Mucosa of rectum (tissue), 2 donors: ENCODE results near the gene TM4SF5.
"Not testable (repeated sequence)": the region's sequence is repeated elsewhere in the genome, so short reads cannot be mapped to it uniquely, and the experiment has no call there.

ENCODE experiments used
- H3K27ac ChIP-seq, 2 donors: one replicate each; pipeline ENCODE4 v1.7.0; 2013; ENCODE audit warnings: inconsistent platforms in 2 of 2, low read depth in 2 of 2, low read length in 2 of 2
- H3K27me3 ChIP-seq, 2 donors: one replicate each; pipeline ENCODE4 v1.7.0; 2013; ENCODE audit warnings: low read length in 2 of 2; ENCODE audit not compliant: control insufficient read depth in 2 of 2, insufficient read depth in 2 of 2
- H3K36me3 ChIP-seq, 2 donors: one replicate each; pipeline ENCODE4 v1.7.0; 2013; ENCODE audit warnings: low read length in 2 of 2; ENCODE audit not compliant: control insufficient read depth in 2 of 2, insufficient read depth in 2 of 2
- H3K4me1 ChIP-seq, 2 donors: one replicate each; pipeline ENCODE4 v1.7.0; 2013; ENCODE audit warnings: low read length in 2 of 2, mild to moderate bottlenecking in 1 of 2; ENCODE audit not compliant: control insufficient read depth in 2 of 2, insufficient read depth in 2 of 2
- H3K4me3 ChIP-seq, 2 donors: one replicate each; pipeline ENCODE4 v1.7.0; 2013; ENCODE audit warnings: low read length in 2 of 2
- H3K9ac ChIP-seq, 2 donors: one replicate each; pipeline ENCODE4 v1.7.0; 2013; ENCODE audit warnings: low read length in 2 of 2, low read depth in 1 of 2, mild to moderate bottlenecking in 1 of 2
- H3K9me3 ChIP-seq, 2 donors: one replicate each; pipeline ENCODE4 v1.7.0; 2013; ENCODE audit warnings: low read length in 2 of 2; ENCODE audit not compliant: control insufficient read depth in 2 of 2
- donor health status: healthy.
- donor health status: Normal muscosa, but diverticular disease.

The TM4SF5 gene

GRCh38 chr17:4818276-4818675 is 46.6 kb downstream of the TM4SF5 start:
- no peaks in the 10 kb centered on the region for H3K4me1 ChIP-seq
- no peak overlapping the region for H3K27ac ChIP-seq
- H3K36me3 ChIP-seq: peaks cover 18 to 27% of the 10 kb centered on the region in 2 donors
- H3K9me3 ChIP-seq: no peaks in the 10 kb centered on the region
- H3K4me3 ChIP-seq: no peak overlapping the region
- no peak overlapping the region for H3K9ac ChIP-seq
- H3K27me3 ChIP-seq: no peaks in the 10 kb centered on the region

GRCh38 chr17:4822835-4823234 is 51.1 kb downstream of the TM4SF5 start:
- H3K36me3 ChIP-seq: peaks cover 5 to 14% of the 10 kb centered on the region in 2 donors
- H3K9ac ChIP-seq: no peak overlapping the region
- H3K9me3 ChIP-seq: no peaks in the 10 kb centered on the region
- no peaks in the 10 kb centered on the region for H3K4me1 ChIP-seq
- no peaks in the 10 kb centered on the region for H3K27me3 ChIP-seq
- no peak overlapping the region for H3K27ac ChIP-seq
- H3K4me3 ChIP-seq: no peak overlapping the region

- Histone ChIP-seq H3K36me3 (peaks cover 2 to 13% of the 10 kb centered on the region in 2 donors), H3K4me1 (no peaks in the 10 kb centered on the region), H3K9me3 (no peaks in the 10 kb centered on the region), H3K4me3 (no peak overlapping the region), H3K27me3 (no peaks in the 10 kb centered on the region), H3K27ac (no peak overlapping the region), H3K9ac (no peak overlapping the region)
These were observed 51.8 kb downstream of the TM4SF5 start for GRCh38 chr17:4823373-4824089.

- H3K9ac ChIP-seq: no peak overlapping the region
- no peak overlapping the region for H3K27ac ChIP-seq
- no peaks in the 10 kb centered on the region for H3K27me3 ChIP-seq
- H3K36me3 ChIP-seq: peaks cover 2 to 6% of the 10 kb centered on the region in 2 donors
- no peaks in the 10 kb centered on the region for H3K9me3 ChIP-seq
- H3K4me1 ChIP-seq: no peaks in the 10 kb centered on the region
- no peak overlapping the region for H3K4me3 ChIP-seq
These were observed 55.7 kb downstream of the TM4SF5 start for GRCh38 chr17:4827399-4827798.

GRCh38 chr17:4832829-4833177 is 61.1 kb downstream of the TM4SF5 start:
- peak overlapping the region; percentile 88 to 95 for H3K4me3 ChIP-seq
- H3K9me3 ChIP-seq, H3K36me3 ChIP-seq, H3K27me3 ChIP-seq: not testable (repeated sequence)
- H3K27ac ChIP-seq: peak overlapping the region; percentile 97
- peaks cover 23 to 25% of the 10 kb centered on the region in 2 donors for H3K4me1 ChIP-seq
- peak overlapping the region; percentile 89 to 91 for H3K9ac ChIP-seq
